ENCODE data around the gene SLCO3A1.

DNA sequence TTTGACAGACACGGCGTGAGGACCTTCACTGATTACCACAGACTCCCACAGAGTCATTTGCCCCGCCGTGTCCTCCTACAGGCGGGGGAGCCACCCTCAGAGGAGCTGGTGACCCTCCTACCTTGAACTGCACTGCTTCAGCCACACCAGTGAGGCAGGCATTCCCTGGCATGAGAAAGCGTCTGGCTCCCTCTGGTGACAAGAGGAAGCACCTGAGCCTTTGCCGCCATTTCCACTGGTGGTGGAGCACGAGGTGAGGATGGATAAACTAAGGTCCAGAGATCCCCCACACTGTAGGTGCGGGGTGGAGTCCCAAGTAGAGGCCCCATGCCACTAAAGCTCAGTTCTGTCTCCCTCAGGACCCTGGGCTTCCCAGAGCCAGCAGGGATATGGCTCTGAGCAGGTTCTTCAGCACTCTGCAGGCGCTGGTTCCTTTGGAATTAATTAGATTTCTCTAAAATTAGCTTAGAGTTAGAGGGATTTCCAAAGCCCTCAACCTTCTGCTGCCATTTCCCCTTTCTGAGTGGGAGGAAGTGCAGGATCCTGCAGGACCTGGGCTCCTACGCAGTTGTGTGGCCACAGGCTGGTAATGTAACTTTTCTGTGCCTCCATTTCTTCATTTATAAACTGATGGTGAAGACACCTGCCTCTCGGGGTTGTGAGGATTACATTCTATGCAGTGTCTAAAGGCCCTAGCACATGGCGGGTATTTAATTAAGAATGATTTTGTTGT is 224.0 kb downstream of the SLCO3A1 start:
- TF ChIP-seq POLR2AphosphoS5 (IDR thresholded peaks at IDR 0.05; ENCODE audit: low read depth) (no peak), CTCF (IDR thresholded peaks at IDR 0.05; ENCODE audit: insufficient read depth, low read length) (peak; percentile 64)

All from HL-60 (cell line).